ENCODE measurements around the gene HPD. TPM values are rescaled to one million over a fixed set of nuclear protein-coding genes. Genes with fewer than 3 reads are reported as not detected.

Gene HPD
- total and polyA plus RNA-seq, 2 of the 4 experiments (the other 2 are of a cell fraction) = 0.15 to 0.18 TPM

DNA sequence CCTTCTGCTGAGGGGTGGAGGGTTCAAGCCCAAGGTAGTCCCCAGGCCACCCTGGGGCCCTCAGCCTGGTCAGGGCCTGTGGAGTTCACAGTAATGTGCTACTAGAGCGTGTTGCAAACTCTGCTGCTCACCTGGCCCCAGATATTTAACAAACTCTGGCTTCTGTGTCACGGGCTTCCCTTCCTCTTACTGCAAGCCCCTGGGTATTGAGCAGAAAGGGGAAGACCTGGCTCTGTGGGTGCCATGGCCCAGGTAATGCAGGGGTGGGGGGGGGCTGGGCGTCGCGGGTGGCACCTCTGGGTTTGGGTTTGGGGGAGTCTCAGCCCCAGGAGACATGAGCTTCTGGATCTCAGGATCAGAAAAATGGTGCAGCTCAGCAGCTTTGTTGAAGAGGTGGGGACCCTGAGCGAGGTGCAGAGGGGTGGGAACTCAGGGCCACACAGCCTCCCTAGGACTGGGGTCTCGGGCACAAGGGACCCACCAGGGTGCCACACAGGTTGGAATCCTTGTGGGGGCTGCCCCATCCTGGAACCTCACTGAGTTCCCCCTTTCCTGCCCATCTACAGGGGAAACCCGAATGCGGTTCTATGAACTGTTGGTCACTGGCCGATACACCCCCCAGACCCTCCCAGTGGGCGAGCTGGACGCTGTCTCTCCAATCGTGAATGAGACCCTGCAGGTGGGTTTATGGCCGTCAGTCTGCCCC, 50.9 kb downstream of the HPD start:
- peaks cover 39% of the 10 kb centered on the region for H3K36me3 ChIP-seq (ENCODE audit: control insufficient read depth, insufficient read depth, low read length)

More for the DNA sequence above, 50.9 kb downstream of the HPD start:
- DNase-seq (no peak), ATAC-seq (ENCODE audit: low read depth) (no peak)
- H3K18ac ChIP-seq (ENCODE audit: low read depth, low read length) = no peak overlapping the region
- no TSS peak for BruUV-seq (replicated peaks)
- H2BK20ac ChIP-seq (ENCODE audit: low read depth, low read length) = no peak overlapping the region
- H3K9me1 ChIP-seq (ENCODE audit: insufficient read depth, low read length) = no peaks in the 10 kb centered on the region
- ChIA-PET POLR2A (ENCODE audit: unreplicated experiment) (no interaction called here), CTCF (interaction anchor here (2.0 kb wide), 1 partner anchor 13 kb away, joined by 9 read pairs; no protein-coding TSS in a partner anchor)
- peaks cover 12 to 59% of the 10 kb centered on the region in 2 experiments; a peak in 3 of 4 replicates for H3K79me1 ChIP-seq (ENCODE audit: low read depth in 1 of 2, low read length in 2 of 2)
- no peak overlapping the region for H2AFZ ChIP-seq (replicated peaks; ENCODE audit: low read length, poor library complexity)
- no peak overlapping the region for H3K4me2 ChIP-seq (ENCODE audit: low read depth, low read length)
- 75% methylated on average over 6 of the region's 14 CpGs; no CpG with 5 or more reads in 1 of the 2 experiments for WGBS, 2 experiments (ENCODE audit: extremely low coverage in 2 of 2, insufficient read length in 1 of 2)
- in situ Hi-C loops (cut with MboI; ENCODE audit: low sequenced_read_pairs) = no loop called here
- H3K4me1 ChIP-seq (ENCODE audit: control insufficient read depth, insufficient read depth, low read length) = peaks cover 15% of the 10 kb centered on the region
- no peak overlapping the region for H2BK15ac ChIP-seq (ENCODE audit: low read depth, low read length)
- no peak overlapping the region for H3K23ac ChIP-seq (ENCODE audit: low read depth, low read length)
- no peak for TF ChIP-seq POLR2A (IDR thresholded peaks at IDR 0.05; ENCODE audit: low read depth, low read length)
- no peak for TF ChIP-seq MAZ (IDR thresholded peaks at IDR 0.05; ENCODE audit: borderline replicate concordance, low read depth, low read length)
- TF ChIP-seq RCOR1 (IDR thresholded peaks at IDR 0.05; ENCODE audit: insufficient replicate concordance, low read length) = no peak
- TF ChIP-seq SMC3 (IDR thresholded peaks at IDR 0.05; ENCODE audit: low read depth, low read length) = no peak
- TF ChIP-seq MXI1 (IDR thresholded peaks at IDR 0.05; ENCODE audit: borderline replicate concordance, low read depth, low read length) = no peak
- TF ChIP-seq ELK1 (IDR thresholded peaks at IDR 0.05; ENCODE audit: borderline replicate concordance, low read depth, low read length) = no peak
- TF ChIP-seq FOS (IDR thresholded peaks at IDR 0.05; ENCODE audit: low read depth, low read length) = no peak
- no peak overlapping the region for H3K4me3 ChIP-seq (ENCODE audit: insufficient read depth, low read depth, low read length)
- H3K9me3 ChIP-seq (ENCODE audit: control insufficient read depth, insufficient read depth, low read length) = no peaks in the 10 kb centered on the region
- no peak overlapping the region for H3K56ac ChIP-seq (ENCODE audit: extremely low read depth, insufficient read depth, low read length)
- H3K27me3 ChIP-seq (ENCODE audit: control insufficient read depth, insufficient read depth, low read length) = no peaks in the 10 kb centered on the region
- no peak overlapping the region for H3K27ac ChIP-seq (ENCODE audit: insufficient read depth, low read length)
- H2AK9ac ChIP-seq (replicated peaks; ENCODE audit: low read depth, low read length, poor library complexity) = no peak overlapping the region
- no peak overlapping the region for H4K8ac ChIP-seq (ENCODE audit: low read depth in 2 of 2, low read length in 2 of 2)
- no peak overlapping the region for H2BK120ac ChIP-seq (ENCODE audit: low read depth, low read length)
- H4K5ac ChIP-seq (ENCODE audit: low read depth, low read length) = no peak overlapping the region
- no peak overlapping the region for H4K91ac ChIP-seq (ENCODE audit: insufficient read depth, low read depth, low read length)
- no peak overlapping the region for H2BK5ac ChIP-seq (ENCODE audit: low read depth, low read length, poor library complexity, severe bottlenecking)
- dilution Hi-C loops (cut with HindIII; ENCODE audit: low sequenced_read_pairs, unreplicated experiment) = no loop called here
- peaks cover 49% of the 10 kb centered on the region for H4K20me1 ChIP-seq (ENCODE audit: insufficient read depth, low read length)
- no peak overlapping the region for H2AK5ac ChIP-seq (ENCODE audit: low read depth, low read length)
- no peak overlapping the region for H3K9ac ChIP-seq (ENCODE audit: low read depth, low read length)
- no peak overlapping the region for H3K4ac ChIP-seq (ENCODE audit: low read depth, low read length)
- intact Hi-C loops (cut with micrococcal nuclease) = no loop called here
- H3K14ac ChIP-seq (replicated peaks; ENCODE audit: low read depth, low read length) = no peak overlapping the region
